ENCODE measurements around the gene PSMA7. TPM values are rescaled to one million over a fixed set of nuclear protein-coding genes. Genes with fewer than 3 reads are reported as not detected.

PSMA7 gene
- total RNA-seq, 1 experiment from 2014 or later: 702 TPM

GRCh38 chr20:62128502-62128901, 14.7 kb downstream of the PSMA7 start:
- H3K27ac Mint-ChIP-seq (ENCODE audit: unreplicated experiment): no peak overlapping the region
- H3K27me3 Mint-ChIP-seq (ENCODE audit: insufficient read depth, unreplicated experiment): no peaks in the 10 kb centered on the region
- Histone ChIP-seq H3K36me3 (ENCODE audit: control insufficient read depth, insufficient read depth, low read length) (peaks cover 40% of the 10 kb centered on the region), H3K4me1 (peaks cover 8% of the 10 kb centered on the region), H3K4me3 (ENCODE audit: low read depth, low read length) (no peak overlapping the region), H3K27me3 (replicated peaks; ENCODE audit: control insufficient read depth, insufficient read depth, low read length) (no peaks in the 10 kb centered on the region), H3K9me3 (no peaks in the 10 kb centered on the region)
- intact Hi-C loops (cut with micrococcal nuclease; ENCODE audit: unreplicated experiment): no loop called here
- BruUV-seq (replicated peaks): no TSS peak
- peaks cover 93% of the 10 kb centered on the region for H3K36me3 Mint-ChIP-seq (ENCODE audit: insufficient read depth, unreplicated experiment)
- no peak overlapping the region for H3K4me3 Mint-ChIP-seq (ENCODE audit: unreplicated experiment)
- peaks cover 11% of the 10 kb centered on the region for H3K4me1 Mint-ChIP-seq (ENCODE audit: low read depth, unreplicated experiment)
- H3K9me3 Mint-ChIP-seq (ENCODE audit: unreplicated experiment): no peaks in the 10 kb centered on the region
- POLR2A ChIA-PET: no interaction called here
- CTCF ChIA-PET: interaction anchor here (1.2 kb wide), 1 partner anchor 13 kb away, joined by 3 read pairs; no protein-coding TSS in a partner anchor
- no peak for TF ChIP-seq CTCF (IDR thresholded peaks at IDR 0.05; ENCODE audit: insufficient read depth in 1 of 2, low read depth in 1 of 2, low read length in 1 of 2, severe bottlenecking in 1 of 2, unreplicated experiment in 1 of 2)
- DNase-seq: no peak

GRCh38 chr20:62127799-62128198, 15.4 kb downstream of the PSMA7 start:
- Mint-ChIP-seq H3K36me3 (ENCODE audit: insufficient read depth, unreplicated experiment) (peaks cover 86% of the 10 kb centered on the region), H3K27me3 (ENCODE audit: insufficient read depth, unreplicated experiment) (no peaks in the 10 kb centered on the region), H3K4me1 (ENCODE audit: low read depth, unreplicated experiment) (peaks cover 14% of the 10 kb centered on the region), H3K4me3 (ENCODE audit: unreplicated experiment) (no peak overlapping the region), H3K9me3 (ENCODE audit: unreplicated experiment) (no peaks in the 10 kb centered on the region), H3K27ac (ENCODE audit: unreplicated experiment) (no peak overlapping the region)
- no TSS peak for BruUV-seq (replicated peaks)
- H3K9me3 ChIP-seq: no peaks in the 10 kb centered on the region
- peaks cover 11% of the 10 kb centered on the region for H3K4me1 ChIP-seq
- DNase-seq: no peak
- peaks cover 40% of the 10 kb centered on the region for H3K36me3 ChIP-seq (ENCODE audit: control insufficient read depth, insufficient read depth, low read length)
- intact Hi-C loops (cut with micrococcal nuclease; ENCODE audit: unreplicated experiment): no loop called here
- TF ChIP-seq CTCF (IDR thresholded peaks at IDR 0.05; ENCODE audit: insufficient read depth in 1 of 2, low read depth in 1 of 2, low read length in 1 of 2, severe bottlenecking in 1 of 2, unreplicated experiment in 1 of 2): no peak
- ChIA-PET POLR2A (no interaction called here), CTCF (no interaction called here)
- no peaks in the 10 kb centered on the region for H3K27me3 ChIP-seq (replicated peaks; ENCODE audit: control insufficient read depth, insufficient read depth, low read length)
- no peak overlapping the region for H3K4me3 ChIP-seq (ENCODE audit: low read depth, low read length)

- H3K36me3 Mint-ChIP-seq (ENCODE audit: insufficient read depth, unreplicated experiment): peaks cover 73% of the 10 kb centered on the region
- POLR2A ChIA-PET: interaction anchor here (0.8 kb wide), 1 partner anchor 92 kb away, joined by 3 read pairs; no protein-coding TSS in a partner anchor
- intact Hi-C loops (cut with micrococcal nuclease; ENCODE audit: unreplicated experiment): no loop called here
- H3K4me3 Mint-ChIP-seq (ENCODE audit: unreplicated experiment): no peak overlapping the region
- no peak for TF ChIP-seq CTCF (IDR thresholded peaks at IDR 0.05; ENCODE audit: insufficient read depth in 1 of 2, low read depth in 1 of 2, low read length in 1 of 2, severe bottlenecking in 1 of 2, unreplicated experiment in 1 of 2)
- H3K9me3 Mint-ChIP-seq (ENCODE audit: unreplicated experiment): no peaks in the 10 kb centered on the region
- H3K4me3 ChIP-seq (ENCODE audit: low read depth, low read length): no peak overlapping the region
- H3K27ac Mint-ChIP-seq (ENCODE audit: unreplicated experiment): no peak overlapping the region
- no peaks in the 10 kb centered on the region for H3K27me3 Mint-ChIP-seq (ENCODE audit: insufficient read depth, unreplicated experiment)
- CTCF ChIA-PET: no interaction called here
- no TSS peak for BruUV-seq (replicated peaks)
- H3K36me3 ChIP-seq (ENCODE audit: control insufficient read depth, insufficient read depth, low read length): peaks cover 34% of the 10 kb centered on the region
- H3K27me3 ChIP-seq (replicated peaks; ENCODE audit: control insufficient read depth, insufficient read depth, low read length): no peaks in the 10 kb centered on the region
- no peak for DNase-seq
- peaks cover 11% of the 10 kb centered on the region for H3K4me1 ChIP-seq
- no peaks in the 10 kb centered on the region for H3K9me3 ChIP-seq
- peaks cover 15% of the 10 kb centered on the region for H3K4me1 Mint-ChIP-seq (ENCODE audit: low read depth, unreplicated experiment)
Measured at GRCh38 chr20:62126141-62126540, 17.1 kb downstream of the PSMA7 start.
